SU-DHL-6 (cell line): ENCODE data around the gene LEF1.

Experiments used
- EZH2phosphoT487 ChIP-seq: fragments of 200-600 bp; sonication (generic), shearing (Covaris generic); conservative IDR thresholded peaks from 2 replicates; pipeline ENCODE4 v1.6.1; 2018; ENCODE audit warnings: mild to moderate bottlenecking, antibody characterized with exemption, low read length, moderate library complexity, mixed read lengths
- TF ChIP-seq, protein P1 (sequence below): fragments of 200-600 bp; sonication (generic); IDR thresholded peaks from one replicate; pipeline ENCODE4 v1.5.1; 2017; ENCODE audit warnings: antibody characterized with exemption, mild to moderate bottlenecking, low read length, moderate library complexity; ENCODE audit not compliant: insufficient read depth, poor library complexity, severe bottlenecking

DNA sequence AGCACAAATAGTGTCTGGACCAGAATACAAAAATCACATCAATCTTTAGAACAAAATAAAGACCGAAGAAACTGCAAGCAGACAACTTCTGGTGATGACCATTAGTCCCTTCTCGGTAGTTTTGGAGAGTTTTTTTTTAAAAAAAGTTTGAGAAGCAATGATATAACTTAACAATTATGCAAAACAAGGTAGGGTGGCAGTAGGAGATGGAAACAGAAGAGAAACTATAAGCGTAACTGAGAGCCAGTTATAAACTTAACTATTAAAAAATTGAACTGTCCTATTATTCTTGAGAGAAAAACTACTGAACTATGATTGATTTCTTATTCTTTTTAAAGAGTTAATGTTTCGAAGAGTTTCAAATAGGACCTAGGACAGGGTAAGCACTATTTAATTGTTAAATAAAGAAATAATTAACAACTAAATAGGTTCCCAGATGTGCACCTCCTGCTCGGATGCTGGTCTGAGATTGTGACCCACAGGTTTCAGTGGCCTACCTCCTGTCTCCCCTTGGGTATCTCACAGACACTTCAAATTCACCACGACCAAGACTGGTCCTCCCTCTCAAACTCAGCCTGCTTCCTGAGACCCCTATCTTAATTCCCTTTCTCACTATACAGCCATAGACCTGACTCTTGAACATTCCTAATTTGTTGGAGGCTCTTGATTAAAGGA is 81.3 kb downstream of the LEF1 start:
- TF ChIP-seq, protein P1, sequence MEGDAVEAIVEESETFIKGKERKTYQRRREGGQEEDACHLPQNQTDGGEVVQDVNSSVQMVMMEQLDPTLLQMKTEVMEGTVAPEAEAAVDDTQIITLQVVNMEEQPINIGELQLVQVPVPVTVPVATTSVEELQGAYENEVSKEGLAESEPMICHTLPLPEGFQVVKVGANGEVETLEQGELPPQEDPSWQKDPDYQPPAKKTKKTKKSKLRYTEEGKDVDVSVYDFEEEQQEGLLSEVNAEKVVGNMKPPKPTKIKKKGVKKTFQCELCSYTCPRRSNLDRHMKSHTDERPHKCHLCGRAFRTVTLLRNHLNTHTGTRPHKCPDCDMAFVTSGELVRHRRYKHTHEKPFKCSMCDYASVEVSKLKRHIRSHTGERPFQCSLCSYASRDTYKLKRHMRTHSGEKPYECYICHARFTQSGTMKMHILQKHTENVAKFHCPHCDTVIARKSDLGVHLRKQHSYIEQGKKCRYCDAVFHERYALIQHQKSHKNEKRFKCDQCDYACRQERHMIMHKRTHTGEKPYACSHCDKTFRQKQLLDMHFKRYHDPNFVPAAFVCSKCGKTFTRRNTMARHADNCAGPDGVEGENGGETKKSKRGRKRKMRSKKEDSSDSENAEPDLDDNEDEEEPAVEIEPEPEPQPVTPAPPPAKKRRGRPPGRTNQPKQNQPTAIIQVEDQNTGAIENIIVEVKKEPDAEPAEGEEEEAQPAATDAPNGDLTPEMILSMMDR, result no peak
- no peak for TF ChIP-seq EZH2phosphoT487
